Muscle of leg (tissue), 11 donors: ENCODE results near the gene ZNF182. TPM values are rescaled to one million over a fixed set of nuclear protein-coding genes. Genes with fewer than 3 reads are reported as not detected.
"Not testable (repeated sequence)": the region's sequence is repeated elsewhere in the genome, so short reads cannot be mapped to it uniquely, and the experiment has no call there.

Experiments
- DNase-seq: peaks from one replicate; pipeline ENCODE4 v3.0.0; 2013
- H3K27ac ChIP-seq: one replicate; pipeline ENCODE4 v1.5.1; 2013; ENCODE audit warnings: mild to moderate bottlenecking, low read length, control low read depth
- H3K27me3 ChIP-seq: one replicate; pipeline ENCODE4 v1.6.1; 2013; ENCODE audit warnings: low read length; ENCODE audit not compliant: control insufficient read depth, insufficient read depth
- H3K36me3 ChIP-seq: one replicate; pipeline ENCODE4 v1.6.1; 2013; ENCODE audit warnings: low read length; ENCODE audit not compliant: control insufficient read depth, insufficient read depth
- H3K4me1 ChIP-seq: one replicate; pipeline ENCODE4 v1.6.1; 2013; ENCODE audit warnings: low read length; ENCODE audit not compliant: control insufficient read depth, insufficient read depth
- H3K4me3 ChIP-seq: one replicate; pipeline ENCODE4 v1.5.1; 2013; ENCODE audit warnings: low read length, control low read depth
- H3K9me3 ChIP-seq: replicated peaks from 2 replicates; pipeline ENCODE4 v1.6.1; 2013; ENCODE audit warnings: low read depth, low read length; ENCODE audit not compliant: control insufficient read depth
- WGBS: methylation state at CpG from one replicate; pipeline ENCODE4 v1.1.5; 2013; ENCODE audit warnings: missing lambda C conversion rate; ENCODE audit not compliant: insufficient coverage; 5-methylcytosine and 5-hydroxymethylcytosine counted together
- polyA plus RNA-seq, 8 donors: library from polyadenylated mRNA; unstranded; fragments of 120-200 nt; gene quantifications; one replicate each; pipeline versions ENCODE4 v1.2.1 to v1.2.3, GENCODE V29; 2013; ENCODE audit warnings: inconsistent platforms in 1 of 8, low replicate concordance in 1 of 8; ENCODE audit not compliant: insufficient read length in 8 of 8, insufficient read depth in 1 of 8
- total RNA-seq: library from RNA; stranded (reverse); fragments of 120-200 nt; gene quantifications from one replicate; pipeline ENCODE4 v1.2.4, GENCODE V29; 2013

The ZNF182 gene
- total and polyA plus RNA-seq, 9 donors, result 4.1 to 6.8 (median 4.9) TPM

DNA sequence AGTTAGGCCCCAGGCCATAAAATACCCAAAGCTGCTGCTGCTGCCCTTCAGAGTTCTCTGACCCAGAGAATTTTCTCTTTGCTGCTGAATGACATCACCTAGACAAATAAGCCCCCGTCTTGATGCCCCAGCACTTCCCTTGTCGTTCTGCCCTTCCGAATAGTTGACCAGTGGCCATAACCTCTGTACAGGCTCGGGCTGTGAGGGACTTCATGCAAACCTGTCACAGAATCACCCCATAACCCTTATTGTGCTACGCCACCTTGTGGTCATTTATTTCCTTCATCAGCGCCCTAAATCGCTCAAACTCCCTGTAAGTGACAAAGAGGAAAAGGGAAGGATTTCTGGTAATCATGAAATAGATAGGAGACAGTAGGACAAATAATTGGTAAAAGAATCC is 21.8 kb upstream of the ZNF182 start:
- 22% methylated on average over 4 of the region's 7 CpGs for WGBS
- H3K27ac ChIP-seq, result no peak overlapping the region
- DNase-seq, result peak; percentile 75

DNA sequence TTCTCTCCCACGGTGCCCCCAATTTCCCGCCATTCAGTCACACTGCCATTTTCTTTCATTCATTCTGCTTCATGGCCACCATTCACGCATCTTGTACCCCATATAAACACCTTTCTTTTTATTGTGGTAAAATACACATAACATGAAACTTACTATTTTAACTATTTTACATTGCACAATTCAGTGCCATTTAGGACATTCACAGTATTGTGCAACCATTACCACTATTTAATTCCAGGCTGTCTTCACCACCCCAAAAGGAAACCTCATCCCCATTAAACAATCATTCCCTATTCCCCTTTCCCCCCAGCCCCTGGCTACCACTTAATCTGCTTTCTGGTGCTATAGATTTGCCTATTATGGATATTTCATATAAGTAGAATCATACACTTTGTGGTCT is 18.9 kb upstream of the ZNF182 start:
- Histone ChIP-seq H3K4me3 (no peak overlapping the region), H3K36me3 (no peaks in the 10 kb centered on the region), H3K4me1 (peaks cover 3% of the 10 kb centered on the region), H3K9me3 (no peaks in the 10 kb centered on the region), H3K27ac (no peak overlapping the region), H3K27me3 (no peaks in the 10 kb centered on the region)
- 76% methylated on average over 2 of the region's 3 CpGs for WGBS
- DNase-seq, result no peak

More for the DNA sequence above, 21.8 kb upstream of the ZNF182 start:
- H3K4me3 ChIP-seq, result no peak overlapping the region
- no peaks in the 10 kb centered on the region for H3K27me3 ChIP-seq
- no peaks in the 10 kb centered on the region for H3K36me3 ChIP-seq
- H3K4me1 ChIP-seq, result peaks cover 3% of the 10 kb centered on the region
- no peaks in the 10 kb centered on the region for H3K9me3 ChIP-seq

DNA sequence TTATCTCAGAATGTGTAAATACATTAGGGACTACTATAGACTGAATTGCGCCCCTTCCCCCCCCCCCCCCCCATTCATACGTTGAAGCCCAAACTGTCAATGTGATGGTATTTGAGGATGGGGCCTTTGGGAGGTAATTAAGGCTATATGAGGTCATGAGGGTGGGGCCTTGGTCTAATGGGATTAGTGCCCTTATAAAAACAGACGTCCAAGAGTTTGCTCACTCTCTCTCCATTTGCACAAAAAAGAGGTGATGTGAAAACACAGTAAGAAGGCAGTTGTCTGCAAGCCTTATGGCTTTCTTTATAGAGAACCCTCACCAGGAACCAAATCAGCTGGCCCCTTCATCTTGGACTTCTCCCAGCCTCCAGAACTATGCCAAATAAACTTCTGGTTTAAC is 18.3 kb upstream of the ZNF182 start:
- no CpG with 5 or more reads among the region's 3 CpGs for WGBS
- Histone ChIP-seq H3K4me3 (no peak overlapping the region), H3K27me3 (no peaks in the 10 kb centered on the region), H3K27ac (no peak overlapping the region), H3K36me3 (no peaks in the 10 kb centered on the region), H3K9me3 (no peaks in the 10 kb centered on the region), H3K4me1 (no peaks in the 10 kb centered on the region)
- DNase-seq, result no peak

DNA sequence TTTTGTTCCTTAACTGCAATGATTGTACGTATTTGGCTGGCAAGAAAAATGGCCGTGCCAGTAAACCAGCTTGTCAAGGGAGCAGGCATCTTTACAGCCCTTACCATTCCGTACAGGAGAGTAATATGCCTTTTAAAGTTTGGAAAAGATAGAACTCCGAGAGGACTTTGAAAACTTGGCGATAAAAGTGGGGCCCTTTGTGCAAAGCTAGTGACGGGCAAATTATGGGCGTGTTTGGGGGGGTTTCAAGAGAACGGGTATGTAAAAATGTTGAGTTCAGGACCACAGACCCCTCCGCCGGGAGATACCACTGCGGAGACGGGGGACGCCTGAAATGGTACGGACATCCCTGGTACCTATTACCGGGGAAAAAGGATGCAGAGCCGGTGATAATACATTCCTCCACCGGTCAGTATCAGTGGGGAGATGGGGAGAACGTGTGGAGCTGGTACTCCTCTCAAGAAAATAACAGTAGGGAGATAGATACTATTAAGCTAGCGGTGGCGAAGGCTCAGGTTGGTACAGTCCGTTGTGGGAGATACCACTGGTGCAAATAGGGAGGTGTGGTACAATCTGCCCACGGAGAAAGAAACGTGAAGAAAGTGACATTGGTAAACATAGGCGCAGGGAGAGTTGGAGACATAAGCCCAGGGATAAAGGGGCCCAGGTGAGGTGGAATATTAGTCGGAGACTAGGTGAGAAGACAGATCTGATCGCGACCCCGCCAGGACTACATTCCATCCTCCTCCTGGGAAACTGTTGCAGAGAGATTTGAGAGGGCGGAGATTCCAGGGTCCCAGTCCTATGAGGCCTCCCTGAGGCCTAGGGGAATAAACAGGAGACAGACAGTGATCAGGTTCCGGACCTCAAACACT is 17.5 kb upstream of the ZNF182 start:
- no peaks in the 10 kb centered on the region for H3K27me3 ChIP-seq
- H3K4me3 ChIP-seq, result peak overlapping the region; percentile 50
- peak overlapping the region; percentile 77 for H3K27ac ChIP-seq
- WGBS, result 32% methylated on average over 21 of the region's 30 CpGs
- no peaks in the 10 kb centered on the region for H3K4me1 ChIP-seq
- H3K36me3 ChIP-seq, result no peaks in the 10 kb centered on the region
- no peaks in the 10 kb centered on the region for H3K9me3 ChIP-seq
- peak; percentile 88 for DNase-seq

DNA sequence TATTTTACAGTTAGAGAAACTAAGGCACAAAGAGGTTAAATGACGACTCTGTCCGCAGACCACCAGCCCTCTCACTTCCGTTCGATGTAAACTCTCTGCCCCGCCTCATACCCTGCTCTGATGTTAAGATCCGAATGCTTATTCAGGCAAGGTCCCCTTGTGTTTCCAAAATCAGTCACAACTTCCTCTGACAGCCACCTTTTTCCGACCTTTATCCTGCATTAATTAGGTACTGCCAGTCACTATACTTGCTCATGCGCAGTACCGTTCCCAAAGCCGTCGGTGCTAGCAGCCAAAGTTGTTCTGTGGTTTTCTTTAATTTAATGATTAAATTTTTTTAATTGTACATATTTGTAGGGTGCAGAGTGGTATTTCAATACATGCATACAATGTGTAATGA is 16.7 kb upstream of the ZNF182 start:
- DNase-seq, H3K27ac ChIP-seq, H3K9me3 ChIP-seq, H3K36me3 ChIP-seq, H3K27me3 ChIP-seq, H3K4me3 ChIP-seq, H3K4me1 ChIP-seq: not testable (repeated sequence)
- 66% methylated on average over 4 of the region's 11 CpGs for WGBS

DNA sequence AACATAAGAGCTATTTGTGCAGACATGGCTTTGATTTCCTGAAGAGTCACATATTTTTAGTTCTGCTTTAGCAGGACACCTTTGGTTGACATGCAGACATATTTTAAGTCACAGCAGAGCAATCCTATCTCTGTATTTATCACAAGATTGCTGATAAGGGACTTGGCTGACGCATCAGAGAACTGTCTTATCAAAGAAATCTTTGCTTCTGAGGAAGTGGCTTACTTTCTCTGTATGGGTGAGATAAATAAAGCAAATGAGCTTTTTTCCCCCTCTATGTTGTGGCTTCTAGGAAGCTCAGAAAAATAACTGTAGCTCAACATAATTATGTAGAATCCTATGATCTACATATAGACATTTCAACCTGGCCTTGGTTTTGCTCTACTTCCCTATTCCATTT is 16.1 kb upstream of the ZNF182 start:
- not testable (repeated sequence) for DNase-seq, H3K4me1 ChIP-seq, H3K27me3 ChIP-seq, H3K9me3 ChIP-seq, H3K36me3 ChIP-seq, H3K4me3 ChIP-seq, H3K27ac ChIP-seq
- no CpG with 5 or more reads among the region's 1 CpG for WGBS

DNA sequence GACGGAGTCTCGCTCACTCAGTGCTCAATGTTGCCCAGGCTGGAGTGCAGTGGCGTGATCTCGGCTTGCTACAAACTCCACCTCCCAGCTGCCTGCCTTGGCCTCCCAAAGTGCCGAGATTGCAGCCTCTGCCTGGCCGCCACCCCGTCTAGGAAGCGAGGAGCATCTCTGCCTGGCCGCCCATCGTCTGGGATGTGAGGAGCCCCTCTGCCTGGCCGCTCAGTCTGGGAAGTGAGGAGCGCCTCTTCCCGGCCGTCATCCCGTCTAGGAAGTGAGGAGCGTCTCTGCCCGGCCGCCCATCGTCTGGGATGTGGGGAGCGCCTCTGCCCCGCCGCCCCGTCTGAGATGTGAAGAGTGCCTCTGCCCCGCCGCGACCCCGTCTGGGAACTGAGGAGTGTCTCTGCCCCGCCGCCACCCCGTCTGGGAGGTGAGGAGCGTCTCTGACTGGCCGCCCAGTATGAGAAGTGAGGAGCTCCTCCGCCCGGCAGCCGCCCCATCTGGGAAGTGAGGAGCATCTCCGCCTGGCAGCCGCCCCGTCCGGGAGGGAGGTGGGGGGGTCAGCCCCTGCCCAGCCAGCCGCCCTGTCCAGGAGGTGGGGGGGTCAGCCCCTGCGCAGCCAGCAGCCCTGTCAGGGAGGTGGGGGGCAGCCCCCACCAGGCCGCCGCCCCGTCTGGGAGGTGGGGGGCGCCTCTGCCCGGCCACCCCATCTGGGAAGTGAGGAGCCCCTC is 13.0 kb upstream of the ZNF182 start:
- not testable (repeated sequence) for H3K9me3 ChIP-seq, DNase-seq, H3K4me1 ChIP-seq, H3K27me3 ChIP-seq, H3K36me3 ChIP-seq, H3K27ac ChIP-seq, H3K4me3 ChIP-seq
- 87% methylated on average over 3 of the region's 46 CpGs for WGBS

DNA sequence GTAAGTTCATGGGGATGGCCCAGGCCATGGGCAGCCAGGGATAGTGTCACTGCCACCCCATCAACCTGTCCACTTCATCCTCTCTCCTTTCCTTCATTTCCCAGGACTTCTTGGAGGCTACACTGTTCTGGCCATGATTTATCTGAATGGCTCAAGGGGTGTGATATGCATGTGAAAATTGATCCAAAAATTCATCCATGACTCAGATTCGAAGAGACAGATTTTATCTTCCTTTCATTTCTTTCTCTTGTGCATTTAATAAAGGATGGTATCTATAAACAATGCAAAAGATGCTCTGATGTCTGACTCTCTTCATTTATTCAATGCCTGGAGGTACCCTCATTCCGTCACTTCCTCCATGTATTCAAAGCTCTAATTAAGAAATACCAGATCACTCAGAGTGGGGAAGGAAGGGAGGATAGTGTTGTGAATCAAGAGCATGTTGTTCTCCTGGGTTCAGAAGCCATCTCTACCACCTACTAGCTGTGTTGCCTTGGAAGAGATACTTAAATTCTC is 5.7 kb upstream of the ZNF182 start:
- no CpG with 5 or more reads among the region's 2 CpGs for WGBS
- DNase-seq, result not testable (repeated sequence)

DNA sequence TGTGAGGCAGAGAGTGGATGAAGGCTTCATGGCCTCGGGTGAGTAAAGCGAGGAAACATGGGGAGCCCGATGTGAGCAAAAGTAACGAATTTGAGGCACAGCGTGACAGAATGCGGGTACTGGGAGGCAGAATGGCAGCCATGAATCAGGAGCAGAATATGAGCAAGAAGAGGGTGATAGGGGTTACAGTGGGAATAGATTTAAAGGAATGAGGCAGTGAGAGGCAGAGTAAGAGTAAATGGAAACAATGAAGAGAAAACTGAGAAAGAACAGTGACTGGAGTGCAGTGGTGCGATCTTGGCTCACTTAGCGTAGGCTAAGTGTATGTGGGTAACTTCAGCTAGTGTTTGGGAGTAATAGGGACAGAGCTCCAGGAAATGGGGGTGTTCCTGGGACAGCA is 2.9 kb upstream of the ZNF182 start, which contains the start of gene SPACA5:
TSS of gene SPACA5 (plus strand) at position 301 of the 400 bp plus-strand sequence. CDS start 815 bp downstream, outside the sequence.
- H3K27me3 ChIP-seq, H3K4me3 ChIP-seq, H3K27ac ChIP-seq, DNase-seq, H3K36me3 ChIP-seq, H3K9me3 ChIP-seq, H3K4me1 ChIP-seq: not testable (repeated sequence)
- no CpG with 5 or more reads among the region's 8 CpGs for WGBS

More for the DNA sequence above, 5.7 kb upstream of the ZNF182 start:
- not testable (repeated sequence) for H3K9me3 ChIP-seq, H3K27me3 ChIP-seq, H3K4me1 ChIP-seq, H3K27ac ChIP-seq, H3K4me3 ChIP-seq, H3K36me3 ChIP-seq

DNA sequence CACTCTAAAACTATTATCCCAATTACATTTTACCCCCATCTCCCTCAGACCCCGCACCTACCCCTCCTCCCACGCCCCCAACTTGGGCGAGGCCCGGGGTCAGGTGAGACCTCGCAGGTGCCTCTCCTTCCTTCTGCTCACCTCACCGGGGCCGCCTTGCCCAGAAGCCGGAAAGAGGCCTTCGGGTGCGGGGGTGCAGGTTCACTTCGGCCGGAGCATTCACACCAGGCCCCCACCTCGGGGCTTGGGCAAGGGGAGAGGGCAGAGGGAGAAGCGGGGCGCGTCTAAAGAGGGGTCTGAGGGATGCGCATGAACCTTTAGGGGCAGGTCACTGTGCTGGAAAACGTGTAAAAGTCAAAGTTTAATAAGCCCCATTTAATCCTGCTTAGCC is 427 bp downstream of the ZNF182 start:
- DNase-seq, result no peak
- Histone ChIP-seq H3K4me1 (no peaks in the 10 kb centered on the region), H3K36me3 (no peaks in the 10 kb centered on the region), H3K27me3 (no peaks in the 10 kb centered on the region), H3K4me3 (peak overlapping the region; percentile 80), H3K9me3 (no peaks in the 10 kb centered on the region), H3K27ac (peak overlapping the region; percentile 75)
- WGBS, result 35% methylated on average over 3 of the region's 18 CpGs
